Suppressor macrophage treated with lipopolysaccharide for 1 hour (primary cell): ENCODE data around the gene C2CD4C.
"Not testable (repeated sequence)": the region's sequence is repeated elsewhere in the genome, so short reads cannot be mapped to it uniquely, and the experiment has no call there.

Experiments
- DNase-seq, 3 donors: peaks; one replicate each; pipeline ENCODE4 v3.0.0-alpha.2; 2020 to 2022

Gene C2CD4C

GRCh38 chr19:412356-413355 lies 3.7 kb upstream of the C2CD4C start:
- no peak for DNase-seq

GRCh38 chr19:411723-412355 lies 2.9 kb upstream of the C2CD4C start:
- no peak for DNase-seq

GRCh38 chr19:411121-411722 lies 2.3 kb upstream of the C2CD4C start:
- DNase-seq, result not testable (repeated sequence)

GRCh38 chr19:410243-410781 lies 1.4 kb upstream of the C2CD4C start:
- DNase-seq, result no peak

GRCh38 chr19:409516-410242 lies 732 bp upstream of the C2CD4C start:
- DNase-seq, result no peak

GRCh38 chr19:408441-408901 lies 476 bp downstream of the C2CD4C start:
- no peak for DNase-seq

GRCh38 chr19:407511-408440 lies 1.2 kb downstream of the C2CD4C start:
- no peak for DNase-seq

GRCh38 chr19:406971-407510 lies 1.9 kb downstream of the C2CD4C start:
- DNase-seq, result no peak

- no peak for DNase-seq
Observed at GRCh38 chr19:406135-406781, 2.7 kb downstream of the C2CD4C start.

GRCh38 chr19:405121-405965 lies 3.6 kb downstream of the C2CD4C start:
- DNase-seq, result no peak

- DNase-seq, result no peak
Observed at GRCh38 chr19:403221-404027, 5.5 kb downstream of the C2CD4C start.

GRCh38 chr19:402786-403185 lies 6.2 kb downstream of the C2CD4C start:
- no peak for DNase-seq

- DNase-seq, result no peak
Observed at GRCh38 chr19:401866-402511, 7.0 kb downstream of the C2CD4C start.

- no peak for DNase-seq
Observed at GRCh38 chr19:400976-401865, 7.7 kb downstream of the C2CD4C start.

GRCh38 chr19:399370-399769 lies 9.6 kb downstream of the C2CD4C start:
- no peak for DNase-seq

- DNase-seq, result no peak
Observed at GRCh38 chr19:398719-399118, 10.2 kb downstream of the C2CD4C start.
